Natural killer cell (primary cell): ENCODE results near the gene HNRNPUL1. TPM values are rescaled to one million over a fixed set of nuclear protein-coding genes. Genes with fewer than 3 reads are reported as not detected.

ENCODE experiments used
- ATAC-seq, 3 donors: fragments of 150-1000 bp in 2 of 3; fragments of 200-7000 bp in 1 of 3; cut with Tn5 transposase; 1 replicate in 1 of 3; 2 replicates in 2 of 3; pipeline ENCODE4 v1.10.0; 2021; ENCODE audit warnings: mild to moderate bottlenecking in 2 of 3, moderate library complexity in 2 of 3
- DNase-seq, 2 donors: peaks; one replicate each; pipeline versions ENCODE4 v3.0.0 to v3.0.0-alpha.2; 2013 to 2021; ENCODE audit warnings: mixed read lengths in 1 of 2
- H3K27ac ChIP-seq: one replicate; pipeline ENCODE4 v1.5.1; 2013; ENCODE audit warnings: mild to moderate bottlenecking, low read length
- H3K27me3 ChIP-seq: one replicate; pipeline ENCODE4 v1.6.1; 2013; ENCODE audit warnings: low read length; ENCODE audit not compliant: control insufficient read depth, insufficient read depth
- H3K36me3 ChIP-seq: one replicate; pipeline ENCODE4 v1.6.1; 2013; ENCODE audit warnings: low read length; ENCODE audit not compliant: control insufficient read depth, insufficient read depth
- H3K4me1 ChIP-seq: one replicate; pipeline ENCODE4 v1.6.1; 2013; ENCODE audit warnings: low read length; ENCODE audit not compliant: control insufficient read depth, insufficient read depth
- H3K4me3 ChIP-seq: one replicate; pipeline ENCODE4 v1.5.1; 2013; ENCODE audit warnings: low read length
- H3K9me3 ChIP-seq: one replicate; pipeline ENCODE4 v1.6.1; 2013; ENCODE audit warnings: low read length; ENCODE audit not compliant: control insufficient read depth, insufficient read depth
- H3K27ac Mint-ChIP-seq, 2 donors: one replicate each; pipeline ENCODE4 v1.8.0; 2022; ENCODE audit warnings: mild to moderate bottlenecking in 2 of 2, mixed read lengths in 2 of 2, moderate library complexity in 1 of 2
- H3K27me3 Mint-ChIP-seq, 2 donors: one replicate each; pipeline ENCODE4 v1.8.0; 2022; ENCODE audit warnings: low read depth in 2 of 2, mixed read lengths in 2 of 2
- H3K36me3 Mint-ChIP-seq: one replicate; pipeline ENCODE4 v1.8.0; 2022; ENCODE audit warnings: mixed read lengths
- H3K4me1 Mint-ChIP-seq, 2 donors: one replicate each; pipeline ENCODE4 v1.8.0; 2022; ENCODE audit warnings: mixed read lengths in 2 of 2
- H3K4me3 Mint-ChIP-seq: one replicate; pipeline ENCODE4 v1.8.0; 2022; ENCODE audit warnings: mild to moderate bottlenecking, moderate library complexity, mixed read lengths
- H3K9me3 Mint-ChIP-seq, 2 donors: one replicate each; pipeline ENCODE4 v1.8.0; 2022; ENCODE audit warnings: mixed read lengths in 2 of 2
- CTCF ChIP-seq: fragments of 200-600 bp; IDR thresholded peaks from one replicate; pipeline ENCODE4 v1.8.0; 2022; ENCODE audit warnings: antibody characterized with exemption
- WGBS: methylation state at CpG from one replicate; pipeline ENCODE4 v1.1.7; 2013; ENCODE audit warnings: missing lambda C conversion rate; ENCODE audit not compliant: insufficient coverage; 5-methylcytosine and 5-hydroxymethylcytosine counted together
- intact Hi-C: fragments of 100-400 bp; cut with micrococcal nuclease; formaldehyde crosslinking; loops from one replicate; pipeline ENCODE4 v1.14.2; 2022
- total RNA-seq, 4 donors: library from RNA; stranded (reverse); fragments of 120-200 nt in 1 of 4; gene quantifications; one replicate each; pipeline versions ENCODE4 v1.2.3 to v1.2.4, GENCODE V29; 2013 to 2022

Gene HNRNPUL1
- total RNA-seq, 3 donors from 2014 or later (not counting 1 experiment from before 2014, with no cell fraction given): 279 to 360 (median 315) TPM

GRCh38 chr19:41332468-41332867 lies 68.3 kb downstream of the HNRNPUL1 start:
- Histone ChIP-seq H3K9me3 (no peaks in the 10 kb centered on the region), H3K27me3 (no peaks in the 10 kb centered on the region), H3K4me3 (no peak overlapping the region), H3K4me1 (peaks cover 84% of the 10 kb centered on the region), H3K36me3 (peaks cover 77% of the 10 kb centered on the region), H3K27ac (no peak overlapping the region)
- Mint-ChIP-seq H3K9me3 (no peaks in the 10 kb centered on the region), H3K27ac (peak overlapping the region; percentile 80 to 94), H3K27me3 (no peaks in the 10 kb centered on the region), H3K4me1 (peaks cover 54 to 56% of the 10 kb centered on the region in 2 donors), H3K4me3 (peak overlapping the region; percentile 32), H3K36me3 (peaks cover 2% of the 10 kb centered on the region)
- 83% methylated on average over 5 of the region's 5 CpGs for WGBS
- ATAC-seq (no peak), DNase-seq (no peak)
- TF ChIP-seq CTCF: no peak
- intact Hi-C loops: no loop called here

- H3K27me3 Mint-ChIP-seq: no peaks in the 10 kb centered on the region
- Histone ChIP-seq H3K27ac (peak overlapping the region; percentile 43), H3K27me3 (no peaks in the 10 kb centered on the region), H3K4me3 (no peak overlapping the region), H3K4me1 (peaks cover 63% of the 10 kb centered on the region), H3K36me3 (peaks cover 83% of the 10 kb centered on the region), H3K9me3 (no peaks in the 10 kb centered on the region)
- peak overlapping the region; percentile 80 to 94 for H3K27ac Mint-ChIP-seq
- H3K9me3 Mint-ChIP-seq: no peaks in the 10 kb centered on the region
- 40% methylated on average over 5 of the region's 5 CpGs for whole genome bisulfite sequencing
- ATAC-seq (peak in 2 of 3 donors; percentile 22 to 40), DNase-seq (peak in 1 of 2 donors; percentile 28)
- peaks cover 46 to 47% of the 10 kb centered on the region in 2 donors for H3K4me1 Mint-ChIP-seq
- peak overlapping the region; percentile 31 for H3K4me3 Mint-ChIP-seq
- TF ChIP-seq CTCF: no peak
- intact Hi-C loops: no loop called here
- peaks cover 6% of the 10 kb centered on the region for H3K36me3 Mint-ChIP-seq
Observed at GRCh38 chr19:41334793-41335192, 70.6 kb downstream of the HNRNPUL1 start.

- peaks cover 6% of the 10 kb centered on the region for H3K36me3 Mint-ChIP-seq
- Histone ChIP-seq H3K9me3 (no peaks in the 10 kb centered on the region), H3K27me3 (no peaks in the 10 kb centered on the region), H3K27ac (no peak overlapping the region), H3K4me1 (peaks cover 56% of the 10 kb centered on the region), H3K4me3 (no peak overlapping the region), H3K36me3 (peaks cover 83% of the 10 kb centered on the region)
- no peak overlapping the region for H3K4me3 Mint-ChIP-seq
- no peaks in the 10 kb centered on the region for H3K9me3 Mint-ChIP-seq
- peak overlapping the region; percentile 35 to 94 for H3K27ac Mint-ChIP-seq
- no peak for ATAC-seq
- 92% methylated on average over 10 of the region's 10 CpGs for WGBS
- no peak for DNase-seq
- H3K4me1 Mint-ChIP-seq: peaks cover 46 to 47% of the 10 kb centered on the region in 2 donors
- H3K27me3 Mint-ChIP-seq: no peaks in the 10 kb centered on the region
- no peak for TF ChIP-seq CTCF
- intact Hi-C loops: no loop called here
Observed at GRCh38 chr19:41335467-41335866, 71.3 kb downstream of the HNRNPUL1 start.

- peaks cover 56% of the 10 kb centered on the region for H3K4me1 ChIP-seq
- peak overlapping the region; percentile 42 for H3K4me3 Mint-ChIP-seq
- peak overlapping the region; percentile 58 to 75 for H3K27ac Mint-ChIP-seq
Observed at GRCh38 chr19:41339936-41340335, 75.8 kb downstream of the HNRNPUL1 start.

More at GRCh38 chr19:41339936-41340335, 75.8 kb downstream of the HNRNPUL1 start:
- 92% methylated on average over 5 of the region's 5 CpGs for WGBS
- DNase-seq (no peak), ATAC-seq (no peak)
- H3K9me3 ChIP-seq: no peaks in the 10 kb centered on the region
- no peaks in the 10 kb centered on the region for H3K27me3 Mint-ChIP-seq
- H3K4me1 Mint-ChIP-seq: peaks cover 46 to 54% of the 10 kb centered on the region in 2 donors
- H3K9me3 Mint-ChIP-seq: no peaks in the 10 kb centered on the region
- no peak overlapping the region for H3K27ac ChIP-seq
- TF ChIP-seq CTCF: no peak
- no peaks in the 10 kb centered on the region for H3K27me3 ChIP-seq
- H3K4me3 ChIP-seq: no peak overlapping the region
- H3K36me3 ChIP-seq: peaks cover 78% of the 10 kb centered on the region
- H3K36me3 Mint-ChIP-seq: peaks cover 6% of the 10 kb centered on the region
- intact Hi-C loops: no loop called here
